Panc1 (cell line): ENCODE data around the gene DACH1. TPM values are rescaled to one million over a fixed set of nuclear protein-coding genes. Genes with fewer than 3 reads are reported as not detected.

Experiments used
- ATAC-seq: fragments of 200-7000 bp; cut with Tn5 transposase; 2 replicates; pipeline ENCODE4 v1.9.1; 2020; ENCODE audit warnings: mild to moderate bottlenecking, moderate library complexity
- BruUV-seq: library from RNA; stranded (reverse); fragments of 400-500 nt; replicated peaks from 2 replicates; lab custom pipeline; 2021; lab: Mats Ljungman, UMichigan
- CTCF ChIA-PET: fragments of 300-600 bp; sonication (Branson Sonifier 250); formaldehyde crosslinking; loops from one replicate; lab custom pipeline; 2022; ENCODE audit warnings: antibody characterized with exemption; lab: Charles Lee
- POLR2A ChIA-PET: fragments of 300-600 bp; sonication (Branson Sonifier 250); formaldehyde crosslinking; loops from one replicate; lab custom pipeline; 2022; ENCODE audit warnings: antibody characterized with exemption; lab: Charles Lee
- DNase-seq: peaks from one replicate; pipeline ENCODE4 v3.0.0-alpha.2; 2010; ENCODE audit warnings: low read depth, low spot score
- H3K27ac ChIP-seq: 2 replicates; pipeline ENCODE4 v1.5.1; 2011; ENCODE audit warnings: mild to moderate bottlenecking, low read length, inconsistent platforms
- H3K27me3 ChIP-seq: fragments of 200-500 bp; sonication (Bioruptor generic); 2 replicates; pipeline ENCODE4 v1.6.0; 2014; ENCODE audit warnings: low read length, inconsistent platforms; ENCODE audit not compliant: control insufficient read depth, insufficient read depth
- H3K36me3 ChIP-seq: fragments of 200-500 bp; sonication (Bioruptor generic); 2 replicates; pipeline ENCODE4 v1.5.1; 2014; ENCODE audit warnings: inconsistent platforms, mild to moderate bottlenecking, low read length, moderate library complexity; ENCODE audit not compliant: control insufficient read depth, insufficient read depth
- H3K4me1 ChIP-seq: 2 replicates; pipeline ENCODE4 v1.5.1; 2011; ENCODE audit warnings: inconsistent platforms, mild to moderate bottlenecking, low read length, moderate library complexity; ENCODE audit not compliant: control insufficient read depth, insufficient read depth
- H3K4me3 ChIP-seq, 2 experiments: 2 replicates each; pipeline ENCODE4 v1.5.1; 2011 to 2012; ENCODE audit warnings: low read depth in 2 of 2, low read length in 2 of 2, mild to moderate bottlenecking in 2 of 2, inconsistent platforms in 1 of 2, moderate library complexity in 1 of 2
- H3K9me3 ChIP-seq: fragments of 200-500 bp; sonication (Bioruptor generic); 2 replicates; pipeline ENCODE4 v1.5.1; 2014; ENCODE audit warnings: low read depth, mild to moderate bottlenecking, inconsistent platforms, low read length, moderate library complexity; ENCODE audit not compliant: control insufficient read depth, insufficient read depth
- CTCF ChIP-seq: fragments of 450-650 bp; IDR thresholded peaks from 2 replicates; pipeline ENCODE4 v1.5.1; 2017; ENCODE audit warnings: mild to moderate bottlenecking
- POLR2AphosphoS5 ChIP-seq: IDR thresholded peaks from 2 replicates; pipeline ENCODE4 v1.6.1; 2012; ENCODE audit warnings: mild to moderate bottlenecking, low read depth, low read length, moderate library complexity
- SIN3A ChIP-seq: IDR thresholded peaks from 2 replicates; pipeline ENCODE4 v1.6.1; 2012; ENCODE audit warnings: low read depth, mild to moderate bottlenecking, low read length, moderate library complexity, borderline replicate concordance; ENCODE audit not compliant: insufficient read depth
- TCF7L2 ChIP-seq: IDR thresholded peaks from 2 replicates; pipeline ENCODE4 v1.6.1; 2011; ENCODE audit warnings: mild to moderate bottlenecking, low read depth, low read length, inconsistent platforms
- in situ Hi-C: cut with HindIII; loops from 2 replicates; pipeline ENCODE4 v1.10.0; 2016; ENCODE audit warnings: low sequenced_read_pairs, low pct_unique_long_range_greater_than_20kb
- intact Hi-C: fragments of 100-400 bp; cut with micrococcal nuclease; formaldehyde crosslinking; loops from one replicate; pipeline ENCODE4 v1.10.0; 2022; ENCODE audit not compliant: unreplicated experiment
- total RNA-seq: library from RNA; stranded (reverse); gene quantifications from one replicate; pipeline ENCODE4 v1.2.1, GENCODE V29; 2021; ENCODE audit not compliant: unreplicated experiment
- TF ChIP-seq, protein P1 (sequence below), 2 experiments: IDR thresholded peaks; 2 replicates each; pipeline ENCODE4 v1.6.1; 2011 to 2012; ENCODE audit warnings: low read depth in 2 of 2, control low read depth in 1 of 2, low read length in 1 of 2, mild to moderate bottlenecking in 1 of 2, moderate library complexity in 1 of 2; ENCODE audit not compliant: insufficient read depth in 1 of 2

The DACH1 gene
- total RNA-seq, 1 experiment from 2014 or later: 0.54 TPM

GRCh38 chr13:71524245-71524612 lies 342.8 kb downstream of the DACH1 start:
- ChIA-PET POLR2A (no interaction called here), CTCF (no interaction called here)
- Histone ChIP-seq H3K9me3 (no peaks in the 10 kb centered on the region), H3K4me3 (no peak overlapping the region), H3K36me3 (no peaks in the 10 kb centered on the region), H3K27me3 (no peaks in the 10 kb centered on the region), H3K27ac (no peak overlapping the region), H3K4me1 (no peaks in the 10 kb centered on the region)
- intact Hi-C loops: no loop called here
- DNase-seq (no peak), ATAC-seq (no peak)
- no TSS peak for BruUV-seq
- in situ Hi-C loops: no loop called here
- TF ChIP-seq, protein P1, sequence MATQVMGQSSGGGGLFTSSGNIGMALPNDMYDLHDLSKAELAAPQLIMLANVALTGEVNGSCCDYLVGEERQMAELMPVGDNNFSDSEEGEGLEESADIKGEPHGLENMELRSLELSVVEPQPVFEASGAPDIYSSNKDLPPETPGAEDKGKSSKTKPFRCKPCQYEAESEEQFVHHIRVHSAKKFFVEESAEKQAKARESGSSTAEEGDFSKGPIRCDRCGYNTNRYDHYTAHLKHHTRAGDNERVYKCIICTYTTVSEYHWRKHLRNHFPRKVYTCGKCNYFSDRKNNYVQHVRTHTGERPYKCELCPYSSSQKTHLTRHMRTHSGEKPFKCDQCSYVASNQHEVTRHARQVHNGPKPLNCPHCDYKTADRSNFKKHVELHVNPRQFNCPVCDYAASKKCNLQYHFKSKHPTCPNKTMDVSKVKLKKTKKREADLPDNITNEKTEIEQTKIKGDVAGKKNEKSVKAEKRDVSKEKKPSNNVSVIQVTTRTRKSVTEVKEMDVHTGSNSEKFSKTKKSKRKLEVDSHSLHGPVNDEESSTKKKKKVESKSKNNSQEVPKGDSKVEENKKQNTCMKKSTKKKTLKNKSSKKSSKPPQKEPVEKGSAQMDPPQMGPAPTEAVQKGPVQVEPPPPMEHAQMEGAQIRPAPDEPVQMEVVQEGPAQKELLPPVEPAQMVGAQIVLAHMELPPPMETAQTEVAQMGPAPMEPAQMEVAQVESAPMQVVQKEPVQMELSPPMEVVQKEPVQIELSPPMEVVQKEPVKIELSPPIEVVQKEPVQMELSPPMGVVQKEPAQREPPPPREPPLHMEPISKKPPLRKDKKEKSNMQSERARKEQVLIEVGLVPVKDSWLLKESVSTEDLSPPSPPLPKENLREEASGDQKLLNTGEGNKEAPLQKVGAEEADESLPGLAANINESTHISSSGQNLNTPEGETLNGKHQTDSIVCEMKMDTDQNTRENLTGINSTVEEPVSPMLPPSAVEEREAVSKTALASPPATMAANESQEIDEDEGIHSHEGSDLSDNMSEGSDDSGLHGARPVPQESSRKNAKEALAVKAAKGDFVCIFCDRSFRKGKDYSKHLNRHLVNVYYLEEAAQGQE (IDR thresholded peaks at IDR 0.05; ENCODE audit: insufficient read depth in 1 of 2, low read depth in 2 of 2, low read length in 1 of 2): no peak
- TF ChIP-seq SIN3A (no peak), POLR2AphosphoS5 (no peak), TCF7L2 (no peak), CTCF (no peak)

GRCh38 chr13:71522941-71523526 lies 344.0 kb downstream of the DACH1 start:
- H3K4me3 ChIP-seq: no peak overlapping the region
- POLR2A ChIA-PET: no interaction called here
- H3K4me1 ChIP-seq: no peaks in the 10 kb centered on the region
- CTCF ChIA-PET: no interaction called here
- ATAC-seq: no peak
- no peaks in the 10 kb centered on the region for H3K36me3 ChIP-seq
- H3K27me3 ChIP-seq: no peaks in the 10 kb centered on the region
- intact Hi-C loops (no loop called here), in situ Hi-C loops (no loop called here)
- no peak for DNase-seq
- H3K27ac ChIP-seq: no peak overlapping the region
- no peaks in the 10 kb centered on the region for H3K9me3 ChIP-seq
- BruUV-seq: no TSS peak
- TF ChIP-seq SIN3A: no peak
- TF ChIP-seq, protein P1 (IDR thresholded peaks at IDR 0.05; ENCODE audit: insufficient read depth in 1 of 2, low read depth in 2 of 2, low read length in 1 of 2): no peak
- TF ChIP-seq POLR2AphosphoS5: no peak
- no peak for TF ChIP-seq TCF7L2
- no peak for TF ChIP-seq CTCF
